Fibroblast of skin of scalp (primary cell): ENCODE data around the gene FAM53B.

Source experiments
- DNase-seq: peaks from one replicate; pipeline ENCODE4 v3.0.0-alpha.2; 2013

Gene FAM53B

DNA sequence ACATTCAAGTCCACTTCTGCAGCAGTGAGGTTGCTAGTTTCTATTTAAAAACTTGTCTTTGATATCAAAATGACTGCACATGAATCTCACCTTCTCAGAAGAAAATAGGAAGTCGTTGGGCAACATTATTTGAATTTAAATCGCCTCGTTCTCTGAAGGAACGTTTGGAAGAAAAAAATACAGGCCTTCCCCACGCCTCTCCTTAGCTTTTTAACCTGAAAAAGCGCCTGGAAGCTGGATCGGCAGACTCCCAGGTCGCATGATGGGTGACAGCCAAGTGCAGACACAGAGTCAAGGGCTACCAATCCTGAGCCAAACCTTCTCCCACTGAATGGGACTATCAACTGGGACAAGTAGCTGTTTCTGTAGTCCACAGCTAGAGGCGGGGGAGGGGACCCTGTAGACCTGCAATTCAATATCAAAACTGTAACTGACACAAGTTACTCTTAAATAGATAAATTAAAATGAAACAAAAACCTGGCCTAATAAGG lies 2.2 kb downstream of the FAM53B start:
- DNase-seq = no peak

DNA sequence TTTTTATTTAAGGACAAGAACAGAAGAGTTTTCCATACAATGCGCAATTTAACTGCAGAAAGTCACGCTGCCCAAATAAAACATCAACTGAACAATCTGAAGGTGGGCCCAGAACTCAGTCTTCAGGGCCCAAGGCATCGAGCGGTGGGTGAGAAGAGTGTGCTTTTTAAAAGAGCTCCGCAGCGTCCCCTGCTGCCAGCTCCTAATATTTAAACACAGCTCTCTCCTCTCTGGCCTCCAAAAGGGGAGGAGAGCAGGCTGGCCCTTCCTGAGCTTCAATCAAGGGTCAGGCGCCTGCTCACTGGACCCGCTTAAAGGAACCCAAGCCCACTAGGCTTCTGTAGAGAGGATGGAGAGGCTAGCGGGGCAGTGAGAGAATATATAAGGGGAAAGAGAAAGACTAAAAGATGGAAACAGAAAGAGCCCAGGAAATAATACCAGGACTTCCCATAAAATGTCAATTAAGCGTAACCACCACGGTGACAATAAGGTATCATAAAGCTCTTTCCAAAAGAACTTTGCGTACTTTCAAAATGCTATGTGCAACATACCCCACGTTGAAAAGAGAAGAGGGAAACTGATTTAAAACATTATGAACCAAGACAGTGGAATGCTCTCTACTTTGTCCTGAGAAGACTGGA lies 2.8 kb downstream of the FAM53B start:
- DNase-seq = peak; percentile 64

GRCh38 chr10:124740369-124741280 lies 3.6 kb downstream of the FAM53B start:
- DNase-seq = no peak

DNA sequence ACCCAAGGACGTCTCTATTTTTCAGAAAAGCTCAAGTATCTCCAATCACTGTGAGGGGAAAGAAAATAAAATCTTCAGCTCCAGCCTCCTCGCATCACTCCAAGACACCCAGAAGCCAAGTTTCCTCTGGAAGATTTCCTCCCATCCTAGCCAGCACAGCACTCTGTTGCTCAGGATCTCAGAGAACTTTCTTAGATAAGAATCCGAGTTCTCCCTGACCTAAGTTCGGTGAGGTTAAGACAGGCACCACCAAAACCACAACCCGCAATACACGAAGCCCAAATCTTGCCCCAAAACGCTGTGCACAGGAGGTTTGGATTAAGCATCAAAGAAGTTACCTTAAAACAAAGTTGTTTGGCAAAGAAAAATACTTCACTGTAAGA lies 4.2 kb downstream of the FAM53B start:
- DNase-seq = no peak

DNA sequence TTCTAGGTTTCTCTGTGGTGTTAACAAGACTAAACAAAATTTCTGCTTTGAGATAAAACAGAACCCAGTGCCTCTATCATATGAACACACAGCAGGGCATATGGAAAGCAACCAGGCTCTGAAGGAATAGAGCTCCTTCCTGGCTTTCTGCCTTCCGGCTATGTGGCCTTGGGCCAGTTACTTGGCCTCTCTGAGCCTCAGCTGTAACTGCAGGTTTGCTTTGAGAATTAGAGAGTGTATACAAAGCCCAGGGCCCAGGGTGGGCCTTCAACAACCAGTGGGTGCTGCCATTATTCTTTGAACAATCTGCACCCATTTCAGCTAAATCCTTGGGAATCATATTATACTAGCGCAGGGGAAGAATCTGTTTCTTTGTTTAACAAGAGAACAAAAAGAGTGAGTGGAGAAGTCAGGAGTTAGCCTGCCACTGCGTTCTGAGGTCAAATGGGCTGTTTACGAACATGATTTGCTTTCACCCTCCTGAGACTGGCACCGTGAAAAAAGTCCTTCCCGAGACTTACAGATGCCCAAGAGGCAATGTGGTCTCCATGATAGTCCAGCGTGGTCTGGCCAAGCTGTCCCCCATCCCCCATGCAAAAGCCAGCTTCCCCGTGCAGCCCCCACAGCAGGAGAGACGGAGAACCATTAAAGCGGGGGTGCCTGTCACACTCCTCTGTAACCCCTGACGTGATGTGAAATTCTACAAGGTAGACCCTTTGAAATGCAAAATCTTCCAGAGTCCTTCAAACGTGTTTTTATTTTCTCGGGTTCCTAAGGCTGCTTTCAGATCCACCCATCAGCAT lies 4.9 kb downstream of the FAM53B start:
- no peak for DNase-seq

DNA sequence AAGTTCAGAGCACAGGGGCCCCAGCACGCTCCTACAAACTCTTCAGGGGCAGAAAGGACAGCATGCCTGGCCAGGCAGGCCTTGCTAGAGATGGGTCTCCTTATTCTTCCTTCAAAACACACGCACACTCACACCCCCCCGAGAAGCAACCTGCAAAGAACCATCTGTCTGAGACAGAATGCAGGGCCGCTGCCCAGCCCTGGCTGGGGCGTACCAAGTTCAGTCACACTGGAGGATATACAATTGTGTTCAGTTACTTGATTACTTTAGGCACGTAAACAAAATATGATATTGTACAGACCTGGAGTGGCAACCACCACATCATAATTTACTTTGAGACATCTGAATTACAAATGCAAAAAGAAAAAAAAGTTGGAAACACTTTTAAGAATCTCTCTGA lies 5.7 kb downstream of the FAM53B start:
- DNase-seq = no peak

DNA sequence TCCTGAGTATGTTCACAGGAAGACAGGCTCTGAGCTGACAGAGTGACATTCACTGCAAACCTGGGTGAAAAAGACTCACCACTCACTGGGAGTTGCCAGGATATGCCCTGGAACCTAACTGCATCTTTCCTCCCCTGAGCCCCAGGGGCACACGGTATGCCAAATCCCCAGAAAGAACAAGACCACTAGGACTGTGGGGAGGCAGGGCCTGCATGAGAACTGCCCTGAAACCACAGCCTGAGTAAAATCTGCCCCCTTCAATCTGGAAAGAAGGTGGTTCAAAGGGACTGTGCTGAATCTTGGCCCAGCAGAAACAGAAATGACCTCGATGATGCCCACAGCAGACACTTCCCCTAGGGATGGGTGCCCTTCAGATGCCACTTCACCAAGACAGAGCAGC lies 6.5 kb downstream of the FAM53B start:
- DNase-seq = no peak

- DNase-seq = no peak
Measured at GRCh38 chr10:124737221-124737620, 7.0 kb downstream of the FAM53B start.

GRCh38 chr10:124736491-124737136 lies 7.6 kb downstream of the FAM53B start:
- DNase-seq = no peak

GRCh38 chr10:124735491-124736286 lies 8.5 kb downstream of the FAM53B start:
- DNase-seq = no peak

GRCh38 chr10:124734311-124735166 lies 9.6 kb downstream of the FAM53B start:
- DNase-seq = no peak

GRCh38 chr10:124733571-124734245 lies 10.5 kb downstream of the FAM53B start:
- DNase-seq = no peak

GRCh38 chr10:124732931-124733570 lies 11.1 kb downstream of the FAM53B start:
- DNase-seq = no peak

DNA sequence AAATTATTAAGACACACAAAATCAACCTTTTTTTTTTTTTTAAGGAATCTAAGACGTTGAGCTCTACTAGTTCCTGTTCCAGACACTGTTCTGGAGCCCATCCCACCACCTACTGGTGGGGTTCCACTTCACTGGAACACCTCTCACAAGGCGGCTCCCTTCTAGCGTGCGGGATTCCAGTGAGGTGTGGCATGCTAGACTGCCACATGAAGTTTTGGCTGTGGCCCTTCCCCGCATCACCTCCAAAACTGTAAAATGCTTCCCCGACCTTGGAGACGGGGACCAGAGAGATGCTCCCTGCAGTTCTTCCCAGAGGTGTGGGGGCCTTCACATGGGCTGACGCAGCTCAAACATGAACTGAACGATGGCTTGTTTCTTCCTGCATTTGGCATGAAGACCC lies 12.6 kb downstream of the FAM53B start:
- DNase-seq = no peak

GRCh38 chr10:124730790-124731189 lies 13.4 kb downstream of the FAM53B start:
- no peak for DNase-seq

GRCh38 chr10:124728830-124729661 lies 15.1 kb downstream of the FAM53B start:
- DNase-seq = no peak

- no peak for DNase-seq
Measured at GRCh38 chr10:124728071-124728829, 15.9 kb downstream of the FAM53B start.
